IPS-15b (cell line): ENCODE data around the gene TRPM3.

Experiments
- H3K27me3 ChIP-seq: one replicate; pipeline ENCODE4 v1.6.1; 2013; ENCODE audit warnings: low read length; ENCODE audit not compliant: control insufficient read depth, insufficient read depth
- H3K36me3 ChIP-seq: one replicate; pipeline ENCODE4 v1.6.1; 2013; ENCODE audit warnings: low read length; ENCODE audit not compliant: control insufficient read depth, insufficient read depth
- H3K4me1 ChIP-seq: one replicate; pipeline ENCODE4 v1.6.1; 2013; ENCODE audit warnings: mild to moderate bottlenecking, low read length; ENCODE audit not compliant: control insufficient read depth, insufficient read depth
- H3K4me3 ChIP-seq: one replicate; pipeline ENCODE4 v1.5.1; 2013; ENCODE audit warnings: low read depth, low read length
- H3K9ac ChIP-seq: one replicate; pipeline ENCODE4 v1.6.1; 2013; ENCODE audit warnings: low read depth, mild to moderate bottlenecking, low read length
- H3K9me3 ChIP-seq: one replicate; pipeline ENCODE4 v1.6.1; 2013; ENCODE audit warnings: mild to moderate bottlenecking, low read length; ENCODE audit not compliant: control insufficient read depth, insufficient read depth

Gene TRPM3

GRCh38 chr9:70526902-70527301 lies 594.5 kb downstream of the TRPM3 start:
- Histone ChIP-seq H3K9ac (no peak overlapping the region), H3K4me3 (no peak overlapping the region), H3K36me3 (no peaks in the 10 kb centered on the region), H3K9me3 (no peaks in the 10 kb centered on the region), H3K4me1 (no peaks in the 10 kb centered on the region), H3K27me3 (no peaks in the 10 kb centered on the region)

DNA sequence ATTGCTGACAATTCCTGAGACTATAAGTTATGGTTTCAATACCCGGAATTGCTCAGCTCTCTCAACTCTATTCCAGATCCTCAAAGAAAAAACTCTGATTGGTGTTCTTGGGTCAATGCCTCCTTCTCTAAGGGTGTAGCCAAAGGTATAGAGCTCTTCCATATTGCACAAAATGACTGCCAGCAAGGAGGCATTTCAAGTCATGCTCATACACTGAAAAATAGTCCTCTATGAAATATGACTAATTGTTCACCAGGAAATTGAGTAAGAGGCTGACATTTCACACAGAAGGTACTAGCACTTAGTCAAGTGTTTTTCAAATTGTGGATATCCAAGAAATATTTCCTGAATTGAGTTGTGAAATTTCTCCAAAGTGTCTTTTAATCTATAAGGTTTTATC lies 595.9 kb downstream of the TRPM3 start:
- Histone ChIP-seq H3K9ac (no peak overlapping the region), H3K4me1 (no peaks in the 10 kb centered on the region), H3K36me3 (no peaks in the 10 kb centered on the region), H3K9me3 (no peaks in the 10 kb centered on the region), H3K27me3 (no peaks in the 10 kb centered on the region), H3K4me3 (no peak overlapping the region)

- no peaks in the 10 kb centered on the region for H3K36me3 ChIP-seq
- no peaks in the 10 kb centered on the region for H3K9me3 ChIP-seq
- H3K4me3 ChIP-seq: no peak overlapping the region
- no peak overlapping the region for H3K9ac ChIP-seq
- no peaks in the 10 kb centered on the region for H3K27me3 ChIP-seq
- H3K4me1 ChIP-seq: no peaks in the 10 kb centered on the region
These were observed 601.3 kb downstream of the TRPM3 start for GRCh38 chr9:70519912-70520724.

GRCh38 chr9:70517926-70518610 lies 603.4 kb downstream of the TRPM3 start:
- Histone ChIP-seq H3K27me3 (no peaks in the 10 kb centered on the region), H3K36me3 (no peaks in the 10 kb centered on the region), H3K9me3 (no peaks in the 10 kb centered on the region), H3K4me1 (no peaks in the 10 kb centered on the region), H3K4me3 (no peak overlapping the region), H3K9ac (no peak overlapping the region)

- H3K27me3 ChIP-seq: no peaks in the 10 kb centered on the region
- no peaks in the 10 kb centered on the region for H3K9me3 ChIP-seq
These were observed 607.1 kb downstream of the TRPM3 start for GRCh38 chr9:70514273-70514672.

DNA sequence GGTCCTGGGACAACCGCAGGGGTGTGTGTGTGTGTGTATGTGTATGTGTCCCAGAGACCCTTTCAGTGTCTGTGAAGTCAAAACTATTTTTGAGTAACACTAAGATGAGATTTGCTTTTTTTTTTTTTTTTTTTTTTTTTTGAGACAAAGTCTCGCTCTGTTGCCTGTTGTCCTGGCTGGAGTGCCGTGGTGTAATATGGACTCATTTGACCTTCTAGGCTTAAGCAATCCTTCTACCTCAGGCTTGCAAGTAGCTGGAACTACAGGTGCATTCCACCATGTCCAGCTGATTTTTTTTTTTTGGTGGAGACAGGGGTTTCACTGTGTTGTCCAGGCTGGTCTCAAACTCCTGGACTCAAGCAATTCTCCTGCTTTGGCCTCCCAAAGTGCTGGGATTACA lies 609.6 kb downstream of the TRPM3 start:
- Histone ChIP-seq H3K27me3 (no peaks in the 10 kb centered on the region), H3K4me3 (no peak overlapping the region), H3K4me1 (no peaks in the 10 kb centered on the region), H3K36me3 (no peaks in the 10 kb centered on the region), H3K9me3 (no peaks in the 10 kb centered on the region), H3K9ac (no peak overlapping the region)

More at GRCh38 chr9:70514273-70514672, 607.1 kb downstream of the TRPM3 start:
- Histone ChIP-seq H3K4me3 (no peak overlapping the region), H3K9ac (no peak overlapping the region), H3K4me1 (no peaks in the 10 kb centered on the region), H3K36me3 (no peaks in the 10 kb centered on the region)

GRCh38 chr9:70510157-70510770 lies 611.2 kb downstream of the TRPM3 start:
- Histone ChIP-seq H3K4me3 (no peak overlapping the region), H3K36me3 (no peaks in the 10 kb centered on the region), H3K9me3 (no peaks in the 10 kb centered on the region), H3K9ac (no peak overlapping the region), H3K4me1 (no peaks in the 10 kb centered on the region), H3K27me3 (no peaks in the 10 kb centered on the region)

DNA sequence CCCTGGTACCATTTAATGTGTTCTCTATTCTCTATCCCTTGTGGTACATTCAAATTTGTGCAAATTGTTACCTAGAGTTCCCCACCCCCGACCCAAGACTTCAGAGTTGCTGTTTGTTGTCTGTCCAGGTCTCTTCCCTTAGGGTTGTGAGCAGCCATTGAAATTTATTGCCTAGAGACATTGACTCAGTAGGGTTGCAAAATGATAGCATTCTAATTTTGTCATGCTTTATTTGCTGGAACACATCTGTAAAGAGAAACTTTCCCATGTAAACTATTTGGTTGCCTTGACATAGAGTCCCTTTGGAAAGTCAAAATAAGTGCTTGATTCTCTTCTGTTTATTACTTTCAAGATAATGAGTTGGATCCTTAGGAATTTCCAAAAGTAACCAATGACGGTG lies 615.3 kb downstream of the TRPM3 start:
- Histone ChIP-seq H3K4me1 (no peaks in the 10 kb centered on the region), H3K9me3 (no peaks in the 10 kb centered on the region)

GRCh38 chr9:70504834-70505233 lies 616.6 kb downstream of the TRPM3 start:
- no peaks in the 10 kb centered on the region for H3K4me1 ChIP-seq
- H3K9ac ChIP-seq: no peak overlapping the region
- no peak overlapping the region for H3K4me3 ChIP-seq
- no peaks in the 10 kb centered on the region for H3K9me3 ChIP-seq
- no peaks in the 10 kb centered on the region for H3K27me3 ChIP-seq
- H3K36me3 ChIP-seq: no peaks in the 10 kb centered on the region

More for the DNA sequence above, 615.3 kb downstream of the TRPM3 start:
- Histone ChIP-seq H3K9ac (no peak overlapping the region), H3K4me3 (no peak overlapping the region), H3K27me3 (no peaks in the 10 kb centered on the region), H3K36me3 (no peaks in the 10 kb centered on the region)

- H3K9ac ChIP-seq: no peak overlapping the region
- H3K4me3 ChIP-seq: no peak overlapping the region
- H3K4me1 ChIP-seq: no peaks in the 10 kb centered on the region
- H3K36me3 ChIP-seq: no peaks in the 10 kb centered on the region
- H3K27me3 ChIP-seq: no peaks in the 10 kb centered on the region
- no peaks in the 10 kb centered on the region for H3K9me3 ChIP-seq
These were observed 618.7 kb downstream of the TRPM3 start for GRCh38 chr9:70502690-70503089.

DNA sequence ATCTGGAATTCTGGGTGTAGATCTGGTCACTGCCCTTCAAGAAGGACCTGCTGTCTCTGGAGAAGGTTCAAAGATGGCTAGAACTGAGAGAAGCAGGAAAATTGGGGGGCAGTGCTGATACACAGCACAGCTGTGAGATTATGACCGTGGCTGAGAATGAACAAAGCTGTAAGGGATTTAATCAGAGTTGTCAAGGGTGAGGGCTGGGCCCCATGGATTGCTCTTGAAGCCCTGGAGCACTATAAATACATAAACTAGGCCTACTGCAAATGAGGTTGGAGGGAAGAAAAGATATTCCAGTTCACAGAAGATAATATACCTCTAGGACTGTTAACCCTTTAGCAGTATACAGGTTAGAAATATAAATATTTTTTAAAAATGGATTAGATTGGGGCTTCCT lies 620.6 kb downstream of the TRPM3 start:
- Histone ChIP-seq H3K4me3 (no peak overlapping the region), H3K9me3 (no peaks in the 10 kb centered on the region), H3K9ac (no peak overlapping the region), H3K4me1 (no peaks in the 10 kb centered on the region), H3K36me3 (no peaks in the 10 kb centered on the region), H3K27me3 (no peaks in the 10 kb centered on the region)

DNA sequence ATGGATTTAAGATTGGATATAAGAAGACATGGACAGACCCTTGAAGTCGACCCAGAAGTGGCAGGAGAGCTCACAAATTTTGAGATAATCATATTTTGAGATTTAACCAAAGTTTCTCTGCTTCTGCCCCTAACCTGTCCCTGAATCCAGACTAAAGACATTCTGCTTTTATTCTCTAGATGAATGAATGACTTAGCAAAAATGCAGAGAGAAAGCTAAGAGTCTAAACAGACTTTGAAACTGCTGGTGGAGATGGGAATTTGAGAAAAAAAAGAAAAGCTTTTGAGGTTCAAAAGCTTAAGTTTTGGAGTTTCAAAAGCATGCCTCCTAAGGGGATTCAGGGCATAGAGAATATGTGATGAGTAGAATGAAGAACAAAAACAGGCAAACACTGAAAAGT lies 621.8 kb downstream of the TRPM3 start:
- no peaks in the 10 kb centered on the region for H3K27me3 ChIP-seq
- H3K9ac ChIP-seq: no peak overlapping the region

More for the DNA sequence above, 621.8 kb downstream of the TRPM3 start:
- H3K9me3 ChIP-seq: no peaks in the 10 kb centered on the region
- H3K4me3 ChIP-seq: no peak overlapping the region
- no peaks in the 10 kb centered on the region for H3K36me3 ChIP-seq
- H3K4me1 ChIP-seq: no peaks in the 10 kb centered on the region
